ENCODE data around the gene PRR16.

DNA sequence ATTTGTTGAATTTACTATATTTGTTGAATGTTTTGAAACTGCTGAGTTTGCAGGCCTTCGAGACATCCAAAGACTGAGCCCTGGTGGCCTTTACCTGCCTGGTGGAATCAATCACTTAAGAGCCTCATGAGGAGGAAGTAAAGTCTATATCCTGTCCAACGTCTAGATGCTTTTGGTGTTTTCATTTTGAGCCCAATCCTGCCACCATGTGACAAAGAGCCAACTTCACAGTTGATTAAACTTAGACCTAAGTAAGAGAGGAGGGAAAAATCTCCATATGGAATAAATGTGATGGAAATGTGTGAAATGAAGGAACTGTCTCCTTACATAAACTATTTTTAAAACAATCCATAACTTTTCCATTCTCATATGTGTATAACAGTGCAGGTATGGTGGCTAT lies 220.1 kb downstream of the PRR16 start:
- TF ChIP-seq, protein P1, sequence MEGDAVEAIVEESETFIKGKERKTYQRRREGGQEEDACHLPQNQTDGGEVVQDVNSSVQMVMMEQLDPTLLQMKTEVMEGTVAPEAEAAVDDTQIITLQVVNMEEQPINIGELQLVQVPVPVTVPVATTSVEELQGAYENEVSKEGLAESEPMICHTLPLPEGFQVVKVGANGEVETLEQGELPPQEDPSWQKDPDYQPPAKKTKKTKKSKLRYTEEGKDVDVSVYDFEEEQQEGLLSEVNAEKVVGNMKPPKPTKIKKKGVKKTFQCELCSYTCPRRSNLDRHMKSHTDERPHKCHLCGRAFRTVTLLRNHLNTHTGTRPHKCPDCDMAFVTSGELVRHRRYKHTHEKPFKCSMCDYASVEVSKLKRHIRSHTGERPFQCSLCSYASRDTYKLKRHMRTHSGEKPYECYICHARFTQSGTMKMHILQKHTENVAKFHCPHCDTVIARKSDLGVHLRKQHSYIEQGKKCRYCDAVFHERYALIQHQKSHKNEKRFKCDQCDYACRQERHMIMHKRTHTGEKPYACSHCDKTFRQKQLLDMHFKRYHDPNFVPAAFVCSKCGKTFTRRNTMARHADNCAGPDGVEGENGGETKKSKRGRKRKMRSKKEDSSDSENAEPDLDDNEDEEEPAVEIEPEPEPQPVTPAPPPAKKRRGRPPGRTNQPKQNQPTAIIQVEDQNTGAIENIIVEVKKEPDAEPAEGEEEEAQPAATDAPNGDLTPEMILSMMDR (conservative IDR thresholded peaks at IDR 0.05; ENCODE audit: low read length) = 0 out of 2 replicates have a peak, but pooled peaks have one; percentile 14
- TF ChIP-seq EZH2phosphoT487 (IDR thresholded peaks at IDR 0.05; ENCODE audit: borderline replicate concordance) = no peak

Data from Loucy (cell line).